Measurements from ENCODE around the gene PTEN. TPM values are rescaled to one million over a fixed set of nuclear protein-coding genes. Genes with fewer than 3 reads are reported as not detected.
"Not testable (repeated sequence)": the region's sequence is repeated elsewhere in the genome, so short reads cannot be mapped to it uniquely, and the experiment has no call there.

The PTEN gene
- total RNA-seq, 1 experiment from 2014 or later, result 20.5 TPM

DNA sequence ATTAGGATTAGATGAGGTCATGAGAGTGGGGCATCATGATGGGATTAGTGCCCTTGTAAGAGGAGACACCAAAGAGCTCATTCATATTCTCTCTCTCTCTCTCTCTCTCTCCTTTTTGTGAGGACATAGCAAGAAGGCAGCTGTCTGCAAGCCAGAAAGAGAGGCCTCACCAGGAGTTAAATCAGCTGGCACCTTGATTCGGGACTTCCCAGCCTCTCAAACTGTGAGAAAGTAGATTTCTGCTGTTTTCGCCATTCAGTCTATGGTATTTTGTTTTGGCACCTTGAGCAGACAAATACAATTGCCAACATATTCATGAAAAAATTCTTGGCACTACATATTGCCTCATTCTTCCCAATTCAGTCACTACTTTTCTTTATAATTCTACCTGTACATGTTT, 24.8 kb upstream of the PTEN start:
- no peak for DNase-seq
- H3K4me3 ChIP-seq, result no peak overlapping the region
- H3K4me1 ChIP-seq, result no peaks in the 10 kb centered on the region
- no peak overlapping the region for H3K27ac ChIP-seq
- no peaks in the 10 kb centered on the region for H3K36me3 ChIP-seq
- H3K9me3 ChIP-seq (replicated peaks), result no peaks in the 10 kb centered on the region
- no peaks in the 10 kb centered on the region for H3K27me3 ChIP-seq

DNA sequence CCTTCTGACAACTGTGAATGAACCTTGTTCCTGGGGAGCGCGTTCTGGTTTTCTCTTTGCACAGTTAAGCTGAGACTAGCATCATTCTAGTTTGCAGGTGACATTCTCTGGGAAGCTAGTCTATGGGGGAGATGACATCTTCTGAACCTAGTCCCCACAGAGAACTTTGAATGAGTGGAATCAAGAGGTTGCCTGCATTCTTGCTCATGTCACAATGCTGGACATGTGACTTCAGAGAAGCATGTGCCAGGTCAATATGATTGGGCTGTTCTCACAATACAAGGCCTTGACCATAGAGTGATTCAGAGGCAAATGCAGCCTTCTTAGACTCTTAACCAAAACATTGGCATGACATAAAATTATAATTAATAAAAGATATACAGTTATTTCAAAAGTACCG, 22.2 kb upstream of the PTEN start:
- Histone ChIP-seq H3K4me1 (no peaks in the 10 kb centered on the region), H3K9me3 (replicated peaks) (no peaks in the 10 kb centered on the region), H3K36me3 (no peaks in the 10 kb centered on the region), H3K27ac (no peak overlapping the region), H3K4me3 (no peak overlapping the region), H3K27me3 (no peaks in the 10 kb centered on the region)
- DNase-seq, result no peak

DNA sequence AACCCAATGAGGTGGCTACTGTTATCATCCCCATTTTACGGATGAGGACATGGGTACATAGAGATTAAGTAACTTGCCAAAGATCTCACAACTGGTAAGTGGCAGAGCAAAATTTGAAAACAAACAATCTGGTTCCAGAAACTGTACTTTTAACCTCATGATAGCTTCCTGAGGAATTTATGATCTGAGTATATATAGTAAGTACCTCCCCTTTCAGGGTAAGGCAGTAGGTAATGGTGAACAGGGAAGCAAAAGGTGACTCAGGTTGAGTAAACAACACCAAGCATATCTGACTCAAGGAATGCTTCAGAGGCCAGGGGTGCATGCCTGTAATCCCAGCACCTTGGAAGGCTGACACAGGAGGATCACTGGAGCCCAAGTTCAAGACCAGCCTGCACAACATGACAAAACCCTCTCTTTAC, 21.2 kb upstream of the PTEN start:
- no peaks in the 10 kb centered on the region for H3K27me3 ChIP-seq
- DNase-seq, result no peak
- H3K4me1 ChIP-seq, result no peaks in the 10 kb centered on the region

DNA sequence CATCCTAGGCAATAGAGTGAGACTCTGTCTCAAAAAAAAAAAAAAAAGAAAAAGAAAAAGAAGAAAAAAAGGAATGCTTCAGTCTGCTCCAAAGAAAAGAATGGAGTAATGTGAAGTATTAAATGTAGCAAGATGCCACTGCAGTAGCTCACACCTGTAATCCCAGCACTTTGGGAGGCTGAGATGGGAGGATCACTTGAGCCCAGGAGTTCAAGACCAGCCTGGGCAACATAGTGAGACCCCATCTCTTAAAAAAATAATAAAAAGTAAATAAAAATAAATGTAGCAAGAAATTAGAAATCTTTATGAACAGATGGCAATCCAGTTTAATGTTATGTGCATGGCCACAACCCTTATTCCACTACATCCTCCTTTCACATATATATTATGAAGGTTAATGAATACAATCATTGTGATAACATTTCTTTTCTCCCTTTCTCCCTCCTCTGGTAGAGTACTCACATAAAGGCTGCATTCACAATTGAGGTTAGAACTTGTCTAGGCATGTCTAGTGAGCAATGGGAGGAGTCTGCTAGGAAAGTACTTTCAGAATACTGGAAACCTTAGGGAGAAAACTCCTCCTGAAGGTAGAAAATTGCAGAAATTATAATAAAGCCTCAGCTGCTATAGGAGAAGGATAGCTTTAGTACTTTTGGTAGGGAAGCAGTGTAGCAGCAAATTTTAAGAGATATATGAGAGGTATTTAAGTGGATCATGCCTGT, 20.5 kb upstream of the PTEN start:
- DNase-seq, result no peak
- H3K36me3 ChIP-seq, result no peaks in the 10 kb centered on the region
- no peaks in the 10 kb centered on the region for H3K9me3 ChIP-seq (replicated peaks)
- H3K4me1 ChIP-seq, result no peaks in the 10 kb centered on the region
- H3K4me3 ChIP-seq, result no peak overlapping the region
- H3K27ac ChIP-seq, result no peak overlapping the region
- no peaks in the 10 kb centered on the region for H3K27me3 ChIP-seq

More for the DNA sequence above, 21.2 kb upstream of the PTEN start:
- no peaks in the 10 kb centered on the region for H3K9me3 ChIP-seq (replicated peaks)
- H3K4me3 ChIP-seq, result no peak overlapping the region
- no peak overlapping the region for H3K27ac ChIP-seq
- H3K36me3 ChIP-seq, result no peaks in the 10 kb centered on the region

DNA sequence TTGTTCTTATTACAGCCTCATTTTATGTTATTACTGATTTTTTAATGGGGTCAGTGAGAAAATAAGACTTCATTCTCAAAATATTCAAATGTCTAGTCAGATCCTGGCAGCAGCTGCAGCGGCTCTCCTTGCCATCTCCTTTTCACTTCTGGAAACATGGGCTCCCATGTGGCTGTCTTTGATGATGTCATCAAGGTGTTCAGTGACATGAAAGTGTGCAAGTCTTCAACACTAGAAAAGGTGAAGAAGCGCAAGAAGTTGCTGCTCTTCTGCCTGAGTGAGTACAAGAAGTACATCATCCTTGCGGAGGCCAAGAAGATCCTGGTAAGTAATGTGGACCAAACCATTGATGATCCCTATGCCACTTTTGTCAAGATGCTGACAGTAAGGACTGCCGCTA, 19.7 kb upstream of the PTEN start:
- DNase-seq, result no peak
- no peak overlapping the region for H3K27ac ChIP-seq

DNA sequence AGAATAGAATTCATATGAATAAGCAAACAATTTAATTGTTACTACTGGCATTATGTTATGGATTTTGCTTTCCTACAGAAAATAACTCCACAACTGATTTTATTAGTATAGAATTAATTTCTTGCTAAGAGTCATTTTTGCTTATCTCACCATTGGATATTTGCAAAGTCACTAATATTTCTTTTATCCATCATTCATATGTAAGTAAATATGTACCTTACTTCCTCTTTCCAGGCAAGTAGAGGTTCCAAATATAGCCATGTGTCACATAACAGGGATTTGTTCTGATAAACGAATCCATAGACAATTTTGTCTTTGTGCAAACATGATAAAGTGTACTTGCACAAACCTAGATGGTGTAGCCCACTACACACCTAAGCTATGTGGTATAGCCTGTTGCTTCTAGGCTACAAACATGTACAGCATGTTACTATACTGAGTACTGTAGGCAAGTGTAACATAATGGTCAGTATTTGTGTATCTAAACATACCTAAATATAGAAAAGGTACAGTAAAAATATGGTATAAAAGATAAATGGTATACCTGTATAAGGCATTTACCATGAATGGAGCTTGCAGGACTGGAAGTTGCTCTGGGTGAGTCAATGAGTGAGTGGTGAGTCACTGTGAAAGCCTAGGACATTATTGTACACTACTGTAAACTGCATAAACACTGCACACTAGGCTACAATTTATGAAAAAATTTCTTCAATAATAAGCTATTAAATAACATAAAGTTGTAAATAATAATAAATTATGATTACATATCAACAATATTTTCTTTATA, 18.4 kb upstream of the PTEN start:
- Histone ChIP-seq H3K4me3 (no peak overlapping the region), H3K9me3 (replicated peaks) (no peaks in the 10 kb centered on the region), H3K27ac (no peak overlapping the region), H3K4me1 (no peaks in the 10 kb centered on the region), H3K27me3 (no peaks in the 10 kb centered on the region), H3K36me3 (no peaks in the 10 kb centered on the region)
- DNase-seq, result no peak

More for the DNA sequence above, 19.7 kb upstream of the PTEN start:
- no peaks in the 10 kb centered on the region for H3K27me3 ChIP-seq
- no peaks in the 10 kb centered on the region for H3K4me1 ChIP-seq
- H3K9me3 ChIP-seq (replicated peaks), result no peaks in the 10 kb centered on the region
- no peak overlapping the region for H3K4me3 ChIP-seq
- H3K36me3 ChIP-seq, result no peaks in the 10 kb centered on the region

DNA sequence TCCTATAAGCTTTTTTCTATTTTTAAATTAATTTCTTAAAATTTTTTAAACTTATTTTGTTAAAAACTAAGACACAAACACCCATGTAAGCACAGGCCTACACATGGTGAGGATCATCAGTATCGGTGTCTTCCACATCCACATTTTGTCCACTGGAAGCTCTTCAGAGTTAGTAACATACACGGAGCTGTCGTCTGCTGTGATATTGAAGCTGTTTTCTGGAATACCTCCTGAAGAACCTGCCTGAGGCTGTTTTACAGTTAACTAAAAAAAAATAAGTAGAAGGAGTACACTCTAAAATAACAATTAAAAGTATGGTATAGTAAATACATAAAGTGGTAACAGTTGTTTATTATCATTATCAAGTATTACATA, 17.8 kb upstream of the PTEN start:
- no peak overlapping the region for H3K4me3 ChIP-seq
- DNase-seq, result no peak
- no peaks in the 10 kb centered on the region for H3K27me3 ChIP-seq
- H3K9me3 ChIP-seq (replicated peaks), result no peaks in the 10 kb centered on the region
- H3K36me3 ChIP-seq, result no peaks in the 10 kb centered on the region
- no peaks in the 10 kb centered on the region for H3K4me1 ChIP-seq
- H3K27ac ChIP-seq, result no peak overlapping the region

DNA sequence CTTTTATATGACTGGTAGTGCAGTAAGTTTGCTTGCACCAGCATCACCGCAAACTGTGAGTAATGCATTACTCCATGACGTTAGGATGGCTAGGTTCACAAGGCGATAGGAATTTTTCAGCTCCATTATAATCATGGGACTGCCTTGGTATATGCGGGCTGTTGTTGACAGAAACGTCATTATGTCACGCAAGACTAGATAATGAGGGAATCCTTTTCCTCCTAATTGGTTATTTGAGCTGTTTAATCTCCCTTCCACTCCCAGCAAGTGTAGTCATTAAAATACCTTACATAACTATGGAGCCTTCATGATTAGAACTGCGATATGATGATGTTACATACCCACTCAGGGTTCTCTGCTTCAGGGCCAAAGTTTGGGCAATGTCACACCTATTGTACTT, 17.4 kb upstream of the PTEN start:
- DNase-seq, result no peak
- Histone ChIP-seq H3K4me3 (no peak overlapping the region), H3K9me3 (replicated peaks) (no peaks in the 10 kb centered on the region), H3K27ac (no peak overlapping the region), H3K27me3 (no peaks in the 10 kb centered on the region), H3K4me1 (no peaks in the 10 kb centered on the region), H3K36me3 (no peaks in the 10 kb centered on the region)

DNA sequence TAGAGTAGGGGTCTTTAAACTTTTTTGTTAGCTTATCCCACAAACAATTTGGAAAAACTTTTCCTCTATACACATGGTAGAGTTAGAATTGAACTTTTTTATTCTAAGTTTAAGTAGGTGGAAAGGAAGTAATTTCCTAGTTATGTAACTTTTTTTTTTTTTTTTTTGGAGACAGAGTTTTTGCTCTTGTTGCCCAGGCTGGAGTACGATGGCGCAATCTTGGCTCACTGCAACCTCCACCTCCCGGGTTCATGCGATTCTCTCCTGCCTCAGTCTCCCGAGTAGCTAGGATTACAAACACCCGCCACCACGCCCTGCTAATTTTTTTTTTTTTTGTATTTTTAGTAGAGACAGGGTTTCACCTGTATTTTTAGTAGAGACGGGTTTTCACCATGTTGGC, 16.7 kb upstream of the PTEN start:
- DNase-seq, H3K27ac ChIP-seq: not testable (repeated sequence)

DNA sequence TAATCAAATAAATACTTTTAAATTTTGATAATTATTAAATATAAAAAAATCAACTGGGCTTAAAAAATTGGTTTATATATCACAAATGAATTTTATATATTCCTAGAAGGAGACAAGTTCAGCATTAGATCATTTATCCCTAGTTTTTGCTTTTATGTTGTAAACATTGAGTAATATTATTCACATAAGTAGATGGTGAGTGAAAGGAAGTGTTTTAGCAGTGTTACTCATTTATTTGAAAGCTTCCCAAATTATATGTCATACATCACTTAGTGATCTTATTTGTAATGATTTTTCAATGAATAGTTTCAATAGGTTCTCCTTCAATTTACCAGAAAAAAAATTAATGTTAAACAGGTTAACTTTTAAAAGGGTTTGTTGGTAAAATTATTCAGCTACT, 15.9 kb upstream of the PTEN start:
- no peak overlapping the region for H3K4me3 ChIP-seq

More for the DNA sequence above, 16.7 kb upstream of the PTEN start:
- not testable (repeated sequence) for H3K27me3 ChIP-seq; H3K4me3 ChIP-seq; H3K36me3 ChIP-seq; H3K4me1 ChIP-seq; H3K9me3 ChIP-seq (replicated peaks)

DNA sequence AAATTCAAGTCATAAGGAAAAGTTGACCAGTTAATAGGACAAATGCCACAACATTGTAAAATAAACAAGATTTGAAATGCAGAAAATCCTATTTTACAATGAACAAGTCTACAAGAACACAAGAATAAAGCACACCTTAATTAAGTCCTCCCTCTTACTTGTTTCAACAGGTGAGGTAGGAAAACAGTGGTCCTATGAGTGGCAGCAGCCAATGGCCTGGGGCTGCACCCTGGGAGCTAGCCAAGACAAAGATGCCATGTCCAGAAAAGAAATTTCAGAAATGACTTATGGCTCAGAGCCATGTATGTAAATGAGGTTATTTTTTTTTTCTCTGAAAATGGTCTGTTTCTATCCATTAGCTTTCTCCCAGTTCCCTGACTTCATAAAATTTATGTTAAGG, 14.4 kb upstream of the PTEN start:
- Histone ChIP-seq H3K9me3 (replicated peaks) (no peaks in the 10 kb centered on the region), H3K27me3 (no peaks in the 10 kb centered on the region), H3K27ac (no peak overlapping the region), H3K4me3 (no peak overlapping the region), H3K36me3 (no peaks in the 10 kb centered on the region), H3K4me1 (no peaks in the 10 kb centered on the region)
- no peak for DNase-seq

More for the DNA sequence above, 15.9 kb upstream of the PTEN start:
- Histone ChIP-seq H3K36me3 (no peaks in the 10 kb centered on the region), H3K9me3 (replicated peaks) (no peaks in the 10 kb centered on the region), H3K27me3 (no peaks in the 10 kb centered on the region), H3K4me1 (no peaks in the 10 kb centered on the region), H3K27ac (no peak overlapping the region)
- no peak for DNase-seq

DNA sequence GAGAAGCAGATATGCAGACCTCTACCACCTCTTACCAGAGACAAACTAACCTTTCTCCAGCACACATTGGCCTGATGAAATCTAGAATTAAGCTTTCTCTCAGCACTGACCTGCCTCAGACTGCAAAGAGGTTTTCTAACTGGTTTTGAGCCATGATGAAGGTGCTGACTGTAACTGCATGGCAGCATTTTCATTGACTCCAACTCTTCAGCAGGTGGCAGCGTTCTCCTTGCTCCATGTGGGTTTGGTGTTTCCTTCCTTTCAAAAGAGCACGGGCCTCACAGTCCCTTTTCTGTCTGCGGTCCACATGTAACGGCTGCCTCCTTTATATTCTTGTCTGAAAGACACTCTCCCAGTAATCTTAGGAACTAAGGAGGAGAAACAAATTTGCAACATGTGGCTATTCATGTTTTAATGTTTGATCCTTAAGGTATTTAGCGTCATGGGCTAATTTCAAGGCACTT, 12.7 kb upstream of the PTEN start:
- no peaks in the 10 kb centered on the region for H3K36me3 ChIP-seq
- no peaks in the 10 kb centered on the region for H3K27me3 ChIP-seq
- H3K9me3 ChIP-seq (replicated peaks), result no peaks in the 10 kb centered on the region
- no peak overlapping the region for H3K4me3 ChIP-seq
- H3K27ac ChIP-seq, result no peak overlapping the region
- no peaks in the 10 kb centered on the region for H3K4me1 ChIP-seq
- peak; percentile 23 to 60 for DNase-seq

DNA sequence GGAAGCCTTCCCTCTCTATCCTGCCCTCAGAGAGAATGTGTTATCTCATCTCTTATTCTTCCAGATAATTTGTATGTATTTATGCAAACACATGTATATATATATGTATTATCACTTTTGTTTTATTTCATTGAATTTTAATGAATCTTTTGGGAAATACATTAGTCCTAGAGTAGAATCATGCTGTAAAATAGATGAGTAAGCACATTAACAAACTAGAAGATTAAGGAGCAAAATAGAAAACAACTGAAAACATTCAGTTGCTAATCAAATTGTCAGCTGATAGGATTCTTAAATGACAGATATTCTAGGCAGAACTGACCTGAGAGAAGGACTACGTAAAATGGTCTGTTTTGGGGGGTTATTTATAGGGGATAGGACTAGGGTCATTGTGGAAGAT, 11.3 kb upstream of the PTEN start:
- H3K9me3 ChIP-seq (replicated peaks), result no peaks in the 10 kb centered on the region
- H3K4me3 ChIP-seq, result no peak overlapping the region
- no peak for DNase-seq
- no peak overlapping the region for H3K27ac ChIP-seq
- H3K4me1 ChIP-seq, result no peaks in the 10 kb centered on the region
- no peaks in the 10 kb centered on the region for H3K36me3 ChIP-seq
- H3K27me3 ChIP-seq, result no peaks in the 10 kb centered on the region

DNA sequence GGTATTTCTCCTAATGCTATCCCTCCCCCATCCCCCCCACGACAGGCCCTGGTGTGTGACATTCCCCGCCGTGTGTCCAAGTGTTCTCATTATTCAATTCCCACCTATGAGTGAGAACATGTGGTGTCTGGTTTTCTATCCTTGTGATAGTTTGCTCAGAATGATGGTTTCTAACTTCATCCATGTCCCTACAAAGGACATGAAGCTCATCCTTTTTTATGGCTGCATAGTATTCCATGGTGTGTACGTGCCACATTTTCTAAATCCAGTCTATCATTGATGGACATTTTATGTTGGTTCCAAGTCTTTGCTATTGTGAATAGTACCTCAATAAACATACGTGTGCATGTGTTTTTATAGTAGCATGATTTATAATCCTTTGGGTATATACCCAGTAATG, 8.2 kb upstream of the PTEN start:
- H3K9me3 ChIP-seq (replicated peaks); H3K4me3 ChIP-seq; DNase-seq; H3K4me1 ChIP-seq; H3K27me3 ChIP-seq; H3K27ac ChIP-seq; H3K36me3 ChIP-seq: not testable (repeated sequence)

DNA sequence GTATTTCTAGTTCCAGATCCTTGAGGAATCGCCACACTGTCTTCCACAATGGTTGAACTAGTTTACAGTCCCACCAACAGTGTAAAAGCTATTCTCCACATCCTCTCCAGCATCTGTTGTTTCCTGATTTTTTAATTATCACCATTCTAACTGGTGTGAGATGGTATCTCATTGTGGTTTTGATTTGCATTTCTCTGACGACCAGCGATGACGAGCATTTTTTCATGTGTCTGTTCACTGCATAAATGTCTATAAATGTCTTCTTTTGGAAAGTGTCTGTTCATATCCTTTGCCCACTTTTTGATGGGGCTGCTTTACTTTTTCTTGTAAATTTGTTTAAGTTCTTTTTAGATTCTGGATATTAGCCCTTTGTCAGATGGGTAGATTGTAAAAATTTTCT, 7.8 kb upstream of the PTEN start:
- DNase-seq; H3K27me3 ChIP-seq; H3K4me1 ChIP-seq; H3K36me3 ChIP-seq; H3K9me3 ChIP-seq (replicated peaks); H3K27ac ChIP-seq; H3K4me3 ChIP-seq: not testable (repeated sequence)

Data from SJCRH30 (cell line).